Measurements from ENCODE around the gene GNA12. TPM values are rescaled to one million over a fixed set of nuclear protein-coding genes. Genes with fewer than 3 reads are reported as not detected.
A peak's percentile ranks its signal among the peaks of the same experiment; 100 is the strongest.

Gene GNA12
- total and polyA plus RNA-seq, 9 of the 15 experiments (the other 6 are each of a cell fraction or from before 2014, with no cell fraction given): 0.65 to 32.7 (median 9.6) TPM

- TF ChIP-seq, protein P1, sequence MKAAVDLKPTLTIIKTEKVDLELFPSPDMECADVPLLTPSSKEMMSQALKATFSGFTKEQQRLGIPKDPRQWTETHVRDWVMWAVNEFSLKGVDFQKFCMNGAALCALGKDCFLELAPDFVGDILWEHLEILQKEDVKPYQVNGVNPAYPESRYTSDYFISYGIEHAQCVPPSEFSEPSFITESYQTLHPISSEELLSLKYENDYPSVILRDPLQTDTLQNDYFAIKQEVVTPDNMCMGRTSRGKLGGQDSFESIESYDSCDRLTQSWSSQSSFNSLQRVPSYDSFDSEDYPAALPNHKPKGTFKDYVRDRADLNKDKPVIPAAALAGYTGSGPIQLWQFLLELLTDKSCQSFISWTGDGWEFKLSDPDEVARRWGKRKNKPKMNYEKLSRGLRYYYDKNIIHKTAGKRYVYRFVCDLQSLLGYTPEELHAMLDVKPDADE (conservative IDR thresholded peaks at IDR 0.05; ENCODE audit: control insufficient read depth, low read depth, low read length): no peak
- TF ChIP-seq MAFK (IDR thresholded peaks at IDR 0.05; ENCODE audit: low read length): no peak
- no peak for TF ChIP-seq ZNF785 (CRISPR knock-in tag; IDR thresholded peaks at IDR 0.05)
- TF ChIP-seq ZNF316 (IDR thresholded peaks at IDR 0.05): no peak
- TF ChIP-seq ZC3H11A (IDR thresholded peaks at IDR 0.05; ENCODE audit: low read depth, low read length): no peak
- no peak for TF ChIP-seq NFIX (CRISPR knock-in tag; IDR thresholded peaks at IDR 0.05; ENCODE audit: low read depth)
- TF ChIP-seq ZNF174 (CRISPR knock-in tag; IDR thresholded peaks at IDR 0.05): no peak
- TF ChIP-seq, protein P2, sequence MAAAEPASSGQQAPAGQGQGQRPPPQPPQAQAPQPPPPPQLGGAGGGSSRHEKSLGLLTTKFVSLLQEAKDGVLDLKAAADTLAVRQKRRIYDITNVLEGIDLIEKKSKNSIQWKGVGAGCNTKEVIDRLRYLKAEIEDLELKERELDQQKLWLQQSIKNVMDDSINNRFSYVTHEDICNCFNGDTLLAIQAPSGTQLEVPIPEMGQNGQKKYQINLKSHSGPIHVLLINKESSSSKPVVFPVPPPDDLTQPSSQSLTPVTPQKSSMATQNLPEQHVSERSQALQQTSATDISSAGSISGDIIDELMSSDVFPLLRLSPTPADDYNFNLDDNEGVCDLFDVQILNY (CRISPR knock-in tag; IDR thresholded peaks at IDR 0.05): no peak
- TF ChIP-seq, protein P3, sequence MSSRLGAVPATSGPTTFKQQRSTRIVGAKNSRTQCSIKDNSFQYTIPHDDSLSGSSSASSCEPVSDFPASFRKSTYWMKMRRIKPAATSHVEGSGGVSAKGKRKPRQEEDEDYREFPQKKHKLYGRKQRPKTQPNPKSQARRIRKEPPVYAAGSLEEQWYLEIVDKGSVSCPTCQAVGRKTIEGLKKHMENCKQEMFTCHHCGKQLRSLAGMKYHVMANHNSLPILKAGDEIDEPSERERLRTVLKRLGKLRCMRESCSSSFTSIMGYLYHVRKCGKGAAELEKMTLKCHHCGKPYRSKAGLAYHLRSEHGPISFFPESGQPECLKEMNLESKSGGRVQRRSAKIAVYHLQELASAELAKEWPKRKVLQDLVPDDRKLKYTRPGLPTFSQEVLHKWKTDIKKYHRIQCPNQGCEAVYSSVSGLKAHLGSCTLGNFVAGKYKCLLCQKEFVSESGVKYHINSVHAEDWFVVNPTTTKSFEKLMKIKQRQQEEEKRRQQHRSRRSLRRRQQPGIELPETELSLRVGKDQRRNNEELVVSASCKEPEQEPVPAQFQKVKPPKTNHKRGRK (tag; IDR thresholded peaks at IDR 0.05): no peak
- TF ChIP-seq, protein P4, sequence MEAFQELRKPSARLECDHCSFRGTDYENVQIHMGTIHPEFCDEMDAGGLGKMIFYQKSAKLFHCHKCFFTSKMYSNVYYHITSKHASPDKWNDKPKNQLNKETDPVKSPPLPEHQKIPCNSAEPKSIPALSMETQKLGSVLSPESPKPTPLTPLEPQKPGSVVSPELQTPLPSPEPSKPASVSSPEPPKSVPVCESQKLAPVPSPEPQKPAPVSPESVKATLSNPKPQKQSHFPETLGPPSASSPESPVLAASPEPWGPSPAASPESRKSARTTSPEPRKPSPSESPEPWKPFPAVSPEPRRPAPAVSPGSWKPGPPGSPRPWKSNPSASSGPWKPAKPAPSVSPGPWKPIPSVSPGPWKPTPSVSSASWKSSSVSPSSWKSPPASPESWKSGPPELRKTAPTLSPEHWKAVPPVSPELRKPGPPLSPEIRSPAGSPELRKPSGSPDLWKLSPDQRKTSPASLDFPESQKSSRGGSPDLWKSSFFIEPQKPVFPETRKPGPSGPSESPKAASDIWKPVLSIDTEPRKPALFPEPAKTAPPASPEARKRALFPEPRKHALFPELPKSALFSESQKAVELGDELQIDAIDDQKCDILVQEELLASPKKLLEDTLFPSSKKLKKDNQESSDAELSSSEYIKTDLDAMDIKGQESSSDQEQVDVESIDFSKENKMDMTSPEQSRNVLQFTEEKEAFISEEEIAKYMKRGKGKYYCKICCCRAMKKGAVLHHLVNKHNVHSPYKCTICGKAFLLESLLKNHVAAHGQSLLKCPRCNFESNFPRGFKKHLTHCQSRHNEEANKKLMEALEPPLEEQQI (IDR thresholded peaks at IDR 0.05): no peak
- TF ChIP-seq, protein P5, sequence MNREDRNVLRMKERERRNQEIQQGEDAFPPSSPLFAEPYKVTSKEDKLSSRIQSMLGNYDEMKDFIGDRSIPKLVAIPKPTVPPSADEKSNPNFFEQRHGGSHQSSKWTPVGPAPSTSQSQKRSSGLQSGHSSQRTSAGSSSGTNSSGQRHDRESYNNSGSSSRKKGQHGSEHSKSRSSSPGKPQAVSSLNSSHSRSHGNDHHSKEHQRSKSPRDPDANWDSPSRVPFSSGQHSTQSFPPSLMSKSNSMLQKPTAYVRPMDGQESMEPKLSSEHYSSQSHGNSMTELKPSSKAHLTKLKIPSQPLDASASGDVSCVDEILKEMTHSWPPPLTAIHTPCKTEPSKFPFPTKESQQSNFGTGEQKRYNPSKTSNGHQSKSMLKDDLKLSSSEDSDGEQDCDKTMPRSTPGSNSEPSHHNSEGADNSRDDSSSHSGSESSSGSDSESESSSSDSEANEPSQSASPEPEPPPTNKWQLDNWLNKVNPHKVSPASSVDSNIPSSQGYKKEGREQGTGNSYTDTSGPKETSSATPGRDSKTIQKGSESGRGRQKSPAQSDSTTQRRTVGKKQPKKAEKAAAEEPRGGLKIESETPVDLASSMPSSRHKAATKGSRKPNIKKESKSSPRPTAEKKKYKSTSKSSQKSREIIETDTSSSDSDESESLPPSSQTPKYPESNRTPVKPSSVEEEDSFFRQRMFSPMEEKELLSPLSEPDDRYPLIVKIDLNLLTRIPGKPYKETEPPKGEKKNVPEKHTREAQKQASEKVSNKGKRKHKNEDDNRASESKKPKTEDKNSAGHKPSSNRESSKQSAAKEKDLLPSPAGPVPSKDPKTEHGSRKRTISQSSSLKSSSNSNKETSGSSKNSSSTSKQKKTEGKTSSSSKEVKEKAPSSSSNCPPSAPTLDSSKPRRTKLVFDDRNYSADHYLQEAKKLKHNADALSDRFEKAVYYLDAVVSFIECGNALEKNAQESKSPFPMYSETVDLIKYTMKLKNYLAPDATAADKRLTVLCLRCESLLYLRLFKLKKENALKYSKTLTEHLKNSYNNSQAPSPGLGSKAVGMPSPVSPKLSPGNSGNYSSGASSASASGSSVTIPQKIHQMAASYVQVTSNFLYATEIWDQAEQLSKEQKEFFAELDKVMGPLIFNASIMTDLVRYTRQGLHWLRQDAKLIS (CRISPR knock-in tag; IDR thresholded peaks at IDR 0.05): no peak
- TF ChIP-seq TARDBP (IDR thresholded peaks at IDR 0.05): no peak
- TF ChIP-seq RAD21 (CRISPR knock-in tag; conservative IDR thresholded peaks at IDR 0.05 in 1 of 2, IDR thresholded peaks at IDR 0.05 in 1 of 2): peak; percentile 24 to 51; a peak in 3 of 4 replicates
- TF ChIP-seq ZNF12 (CRISPR knock-in tag; IDR thresholded peaks at IDR 0.05): no peak
- no peak for TF ChIP-seq ZKSCAN1 (IDR thresholded peaks at IDR 0.05; ENCODE audit: low read depth, low read length)
- no peak for TF ChIP-seq JUND (IDR thresholded peaks at IDR 0.05; ENCODE audit: borderline replicate concordance, low read depth, low read length)
- TF ChIP-seq JUND (tag; IDR thresholded peaks at IDR 0.05; ENCODE audit: borderline replicate concordance, low read depth, low read length): no peak
- no peak for TF ChIP-seq MAFF (IDR thresholded peaks at IDR 0.05; ENCODE audit: low read length)
- no peak for TF ChIP-seq FOXA1 (IDR thresholded peaks at IDR 0.05; ENCODE audit: borderline replicate concordance)
Observed at GRCh38 chr7:2760098-2760889, 83.8 kb downstream of the GNA12 start (continued).

Data from K562 (cell line).